GM21381 (cell line): ENCODE measurements around the gene C12orf42.

Source experiments
- ATAC-seq: cut with Tn5 transposase; IDR thresholded peaks from one replicate; pipeline ENCODE4 v1.9.1; 2021; ENCODE audit warnings: mild to moderate bottlenecking, moderate library complexity; ENCODE audit not compliant: unreplicated experiment

Gene C12orf42

DNA sequence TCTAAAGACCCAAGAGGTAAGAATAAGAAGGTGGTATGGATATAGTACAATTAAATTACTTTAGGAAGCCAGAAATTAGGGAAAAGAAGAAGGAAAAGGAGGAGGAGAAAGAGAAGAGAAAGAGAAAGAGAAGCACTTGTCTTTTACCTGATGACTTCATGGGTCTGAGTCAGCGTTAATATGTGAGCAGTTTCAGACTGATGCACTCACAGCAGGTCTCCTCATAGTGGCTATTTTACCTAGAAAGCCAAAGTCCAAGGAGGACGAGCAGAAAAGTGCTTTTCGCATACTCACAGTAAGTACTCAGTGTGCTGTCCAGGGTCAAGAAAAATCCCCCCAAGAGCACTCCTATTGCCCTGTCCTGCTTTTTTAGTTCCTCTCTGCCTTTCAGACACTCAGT, 222.1 kb downstream of the C12orf42 start:
- ATAC-seq = no peak

DNA sequence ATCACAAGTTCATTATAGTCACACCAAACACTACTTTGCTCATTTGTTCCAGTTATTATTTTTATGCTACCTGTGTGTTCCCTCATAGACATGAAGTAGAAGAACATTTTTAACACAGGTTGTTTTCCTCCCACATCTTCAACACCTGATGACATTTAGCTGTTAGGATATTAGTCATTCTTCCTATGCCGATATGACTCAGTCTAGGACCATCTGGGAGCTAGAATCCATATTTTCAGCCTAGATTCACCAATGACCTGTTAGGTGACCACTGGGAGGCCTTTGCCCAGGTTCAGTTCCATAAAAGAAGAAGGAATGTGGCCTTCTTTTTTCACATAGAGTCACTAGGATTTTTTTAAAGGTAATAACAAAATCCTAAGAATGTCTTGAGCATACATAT, 222.8 kb downstream of the C12orf42 start:
- ATAC-seq = no peak

DNA sequence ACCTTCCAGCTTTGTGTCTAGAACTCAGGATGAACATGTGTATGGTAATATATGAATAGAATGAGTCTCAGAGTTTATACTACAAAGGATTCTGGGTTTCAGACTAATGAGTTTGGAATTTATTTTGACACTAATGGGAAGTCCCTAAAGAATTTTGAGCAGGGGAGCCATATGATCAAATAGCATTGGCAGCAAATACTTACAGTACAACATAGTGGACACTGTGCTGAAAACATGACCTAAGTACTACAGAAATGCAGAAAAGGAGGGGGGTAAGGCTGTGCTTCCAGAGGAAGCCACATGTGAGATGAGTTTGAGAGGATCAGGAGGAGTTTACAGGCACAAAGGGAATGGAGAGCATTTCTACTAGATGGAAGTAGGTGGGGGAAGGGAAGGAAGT, 225.8 kb downstream of the C12orf42 start:
- ATAC-seq = no peak

DNA sequence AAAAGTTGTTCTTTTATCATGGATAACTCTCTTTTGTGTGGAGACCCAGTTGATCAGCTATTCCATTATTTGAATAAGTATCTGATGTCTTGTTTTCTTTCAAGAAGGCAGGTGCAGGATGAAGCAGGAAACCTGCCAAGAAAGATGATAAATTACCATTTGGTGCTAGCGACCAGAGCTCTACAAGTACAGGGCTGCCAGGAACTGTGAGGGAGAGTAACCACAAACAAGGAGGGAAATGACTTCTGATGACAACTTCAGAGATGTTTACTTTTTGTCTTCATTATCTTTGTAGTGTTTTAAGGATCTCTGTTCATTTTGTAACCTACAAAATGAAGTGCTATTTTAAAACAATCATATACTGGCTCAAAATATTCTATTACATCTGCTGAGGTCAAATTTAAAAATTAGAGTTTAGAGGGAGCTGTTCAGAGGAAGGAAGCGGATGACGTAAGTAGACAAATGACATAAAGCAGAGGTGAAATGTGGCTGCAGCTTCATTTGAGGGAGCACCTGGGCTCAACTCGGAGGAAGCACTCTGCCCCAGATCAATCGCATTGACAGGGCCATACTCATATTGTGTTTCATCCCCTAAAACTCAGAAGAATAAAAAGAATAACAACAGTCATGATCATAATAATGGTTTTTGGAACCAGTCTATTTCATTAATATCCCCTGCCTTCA, 226.8 kb downstream of the C12orf42 start:
- no peak for ATAC-seq

GRCh38 chr12:103257763-103258162, 238.0 kb downstream of the C12orf42 start:
- no peak for ATAC-seq
